NCI-H187 treated with DMSO at 0.1 percent for 48 hours (cell line): ENCODE measurements around the gene MACF1.

Source experiments
- DNase-seq: peaks from one replicate; lab custom pipeline; 2025; lab: John Stamatoyannopoulos, UW

The MACF1 gene

GRCh38 chr1:39297551-39297950 lies 93.1 kb downstream of the MACF1 start:
- no peak for DNase-seq

GRCh38 chr1:39301606-39302005 lies 97.1 kb downstream of the MACF1 start:
- no peak for DNase-seq

- no peak for DNase-seq
Measured at GRCh38 chr1:39305555-39305954, 101.1 kb downstream of the MACF1 start.

GRCh38 chr1:39310015-39310414 lies 105.5 kb downstream of the MACF1 start:
- DNase-seq = no peak

- no peak for DNase-seq
Measured at GRCh38 chr1:39310691-39311090, 106.2 kb downstream of the MACF1 start.

GRCh38 chr1:39317111-39317510 lies 112.6 kb downstream of the MACF1 start:
- no peak for DNase-seq

- no peak for DNase-seq
Measured at GRCh38 chr1:39317910-39318633, 113.6 kb downstream of the MACF1 start.

- no peak for DNase-seq
Measured at GRCh38 chr1:39321979-39322378, 117.5 kb downstream of the MACF1 start.

- DNase-seq = no peak
Measured at GRCh38 chr1:39322431-39322830, 117.9 kb downstream of the MACF1 start.

GRCh38 chr1:39324888-39325287 lies 120.4 kb downstream of the MACF1 start:
- DNase-seq = no peak

- no peak for DNase-seq
Measured at GRCh38 chr1:39326836-39327235, 122.3 kb downstream of the MACF1 start.

GRCh38 chr1:39328095-39328494 lies 123.6 kb downstream of the MACF1 start:
- DNase-seq = no peak

- no peak for DNase-seq
Measured at GRCh38 chr1:39328586-39329121, 124.2 kb downstream of the MACF1 start.

- no peak for DNase-seq
Measured at GRCh38 chr1:39331647-39332046, 127.2 kb downstream of the MACF1 start.

- no peak for DNase-seq
Measured at GRCh38 chr1:39332291-39332690, 127.8 kb downstream of the MACF1 start.

- DNase-seq = no peak
Measured at GRCh38 chr1:39332828-39333227, 128.3 kb downstream of the MACF1 start.

GRCh38 chr1:39333296-39333695 lies 128.8 kb downstream of the MACF1 start:
- DNase-seq = no peak

GRCh38 chr1:39335216-39335615 lies 130.7 kb downstream of the MACF1 start:
- DNase-seq = no peak

GRCh38 chr1:39337067-39337466 lies 132.6 kb downstream of the MACF1 start:
- no peak for DNase-seq

- no peak for DNase-seq
Measured at GRCh38 chr1:39342776-39343175, 138.3 kb downstream of the MACF1 start.

- no peak for DNase-seq
Measured at GRCh38 chr1:39344394-39345154, 140.1 kb downstream of the MACF1 start.

GRCh38 chr1:39346872-39347271 lies 142.4 kb downstream of the MACF1 start:
- DNase-seq = no peak

GRCh38 chr1:39348278-39348677 lies 143.8 kb downstream of the MACF1 start:
- peak; percentile 28 for DNase-seq
